ENCODE measurements around the gene WNT5B.

- no peak for TF ChIP-seq IRF2 (CRISPR knock-in tag; IDR thresholded peaks at IDR 0.05)
- no peak for TF ChIP-seq MLLT1 (IDR thresholded peaks at IDR 0.05)
- TF ChIP-seq SIN3A (IDR thresholded peaks at IDR 0.05; ENCODE audit: borderline replicate concordance in 2 of 2, control insufficient read depth in 1 of 2, low read depth in 2 of 2, low read length in 2 of 2), result no peak
- TF ChIP-seq MIER1 (IDR thresholded peaks at IDR 0.05; ENCODE audit: low read depth), result no peak
- TF ChIP-seq NCOA4 (IDR thresholded peaks at IDR 0.05; ENCODE audit: partially characterized antibody), result no peak
- no peak for TF ChIP-seq SOX6 (IDR thresholded peaks at IDR 0.05)
- TF ChIP-seq BHLHE40 (IDR thresholded peaks at IDR 0.05; ENCODE audit: low read length), result no peak
- no peak for TF ChIP-seq MYC (IDR thresholded peaks at IDR 0.05; ENCODE audit: low read depth, low read length)
- TF ChIP-seq MYC (CRISPR knock-in tag; IDR thresholded peaks at IDR 0.05; ENCODE audit: borderline replicate concordance, low read depth), result no peak
- TF ChIP-seq, protein P1, sequence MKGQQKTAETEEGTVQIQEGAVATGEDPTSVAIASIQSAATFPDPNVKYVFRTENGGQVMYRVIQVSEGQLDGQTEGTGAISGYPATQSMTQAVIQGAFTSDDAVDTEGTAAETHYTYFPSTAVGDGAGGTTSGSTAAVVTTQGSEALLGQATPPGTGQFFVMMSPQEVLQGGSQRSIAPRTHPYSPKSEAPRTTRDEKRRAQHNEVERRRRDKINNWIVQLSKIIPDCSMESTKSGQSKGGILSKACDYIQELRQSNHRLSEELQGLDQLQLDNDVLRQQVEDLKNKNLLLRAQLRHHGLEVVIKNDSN (CRISPR knock-in tag; IDR thresholded peaks at IDR 0.05), result no peak
Measured at GRCh38 chr12:1619587-1619986, 9.4 kb upstream of the WNT5B start.

Measured in K562 (cell line).